Measurements from ENCODE around the gene BFSP2.
"Not testable (repeated sequence)": the region's sequence is repeated elsewhere in the genome, so short reads cannot be mapped to it uniquely, and the experiment has no call there.

BFSP2 gene

GRCh38 chr3:133457025-133457424 is 57.2 kb downstream of the BFSP2 start:
- DNase-seq (ENCODE audit: low read depth): no peak

DNA sequence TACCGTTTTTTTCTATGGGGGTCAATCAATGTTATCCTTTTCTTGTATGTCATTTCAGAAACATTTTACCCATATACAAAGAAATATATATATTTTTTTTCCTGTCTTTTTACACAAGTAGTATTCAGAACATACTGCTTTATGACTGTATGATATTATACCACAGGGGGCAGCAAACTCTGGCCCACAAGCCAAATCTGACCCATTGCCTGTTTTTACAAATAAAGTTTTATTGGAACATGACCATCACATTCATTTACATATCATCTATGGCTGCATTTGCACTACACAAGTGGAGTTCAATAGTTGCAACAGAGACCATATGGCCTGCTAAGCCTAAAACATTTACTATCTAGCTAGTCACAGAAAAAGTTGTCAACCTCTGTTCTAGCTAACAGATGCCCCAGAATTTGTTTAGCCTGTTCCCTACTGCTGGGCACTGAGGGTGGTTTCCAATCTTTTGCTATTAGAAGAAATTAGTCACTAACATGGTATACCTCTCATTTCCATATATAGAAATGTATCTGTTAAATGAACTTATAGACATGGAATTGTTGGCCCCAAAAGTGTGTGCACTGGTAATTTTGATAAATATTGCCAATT is 57.7 kb downstream of the BFSP2 start:
- DNase-seq (ENCODE audit: low read depth): no peak

DNA sequence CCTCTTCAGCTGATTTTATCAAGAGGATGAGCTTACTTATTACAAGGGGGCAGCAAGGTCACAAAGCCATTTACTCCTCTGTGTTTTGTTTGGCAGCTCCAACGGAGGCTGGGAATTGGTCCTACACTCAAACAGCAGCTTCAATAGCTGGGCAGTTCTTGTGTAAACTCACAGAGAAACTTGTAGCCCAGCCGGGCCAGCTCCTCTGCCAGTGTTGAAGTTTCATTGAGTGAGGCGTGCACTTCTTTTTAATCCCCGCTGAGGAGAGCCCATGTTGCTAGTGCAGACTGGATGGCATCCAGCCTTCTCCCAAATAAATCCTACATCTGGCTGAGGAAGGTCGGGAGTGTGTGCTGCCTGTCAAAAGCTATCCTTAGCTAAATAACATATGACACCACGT is 59.5 kb downstream of the BFSP2 start:
- DNase-seq (ENCODE audit: low read depth): no peak

DNA sequence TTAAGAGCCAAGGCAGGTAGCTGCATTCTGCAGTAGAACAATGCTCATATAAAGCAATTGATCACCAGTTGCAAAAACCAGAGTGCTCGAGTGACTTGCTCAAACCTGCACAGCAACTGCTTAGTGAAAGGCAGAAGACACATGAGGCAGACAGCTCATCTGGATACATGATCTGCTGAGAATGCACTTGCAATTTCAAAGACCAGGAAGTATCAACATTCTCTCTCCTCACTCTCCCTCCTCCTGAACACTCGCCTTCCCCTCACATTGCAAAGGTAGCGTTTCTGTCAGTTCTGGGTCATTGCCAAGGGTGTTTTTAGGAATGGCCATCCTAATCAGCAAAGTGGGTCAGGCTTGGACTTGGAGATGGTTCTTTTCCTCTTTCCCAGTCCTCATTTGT is 61.0 kb downstream of the BFSP2 start:
- DNase-seq (ENCODE audit: low read depth): no peak

GRCh38 chr3:133461291-133461690 is 61.4 kb downstream of the BFSP2 start:
- DNase-seq (ENCODE audit: low read depth): no peak

- DNase-seq (ENCODE audit: low read depth): no peak
Observed at GRCh38 chr3:133463347-133463860, 63.5 kb downstream of the BFSP2 start.

GRCh38 chr3:133464573-133464972 is 64.7 kb downstream of the BFSP2 start:
- DNase-seq (ENCODE audit: low read depth): no peak

DNA sequence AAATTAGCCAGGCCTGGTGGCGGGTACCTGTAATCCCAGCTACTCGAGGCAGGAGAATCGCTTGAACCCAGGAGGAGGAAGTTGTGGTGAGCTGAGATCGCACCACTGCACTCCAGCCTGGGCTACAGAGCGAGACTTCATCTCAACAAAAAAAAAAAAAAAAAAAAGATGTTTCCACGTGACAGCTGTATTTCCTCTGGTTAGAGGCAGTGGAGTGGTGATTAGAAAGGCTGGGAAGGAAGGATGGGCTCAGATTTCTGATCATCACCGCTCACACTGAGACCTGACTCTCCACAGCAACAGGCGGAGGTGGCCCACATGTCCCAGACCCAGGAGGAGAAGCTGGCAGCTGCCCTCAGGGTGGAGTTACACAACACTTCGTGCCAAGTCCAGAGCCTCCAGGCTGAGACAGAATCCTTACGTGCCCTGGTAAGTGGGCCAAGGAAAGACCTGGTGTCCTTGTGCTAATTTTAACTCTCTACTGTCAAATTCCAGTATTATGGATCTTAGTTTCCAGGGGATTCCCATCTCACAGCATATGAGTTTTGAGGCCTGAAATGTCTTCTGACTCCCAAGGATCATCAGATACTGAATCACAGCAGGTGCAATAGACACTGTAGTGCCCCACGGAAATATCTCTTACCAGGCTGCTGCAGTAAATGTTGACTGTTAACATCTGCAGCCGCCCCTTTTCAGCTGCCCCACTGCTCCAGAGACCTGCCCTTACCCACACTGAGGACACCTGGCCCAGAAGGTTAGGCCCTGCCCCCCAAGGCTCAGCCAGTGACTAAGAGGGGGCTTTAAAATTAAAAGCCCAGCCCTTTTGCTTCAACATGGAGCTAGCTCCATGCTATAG is 66.9 kb downstream of the BFSP2 start:
- no peak for DNase-seq (ENCODE audit: low read depth)

GRCh38 chr3:133467780-133468179 is 67.9 kb downstream of the BFSP2 start:
- no peak for DNase-seq (ENCODE audit: low read depth)

- no peak for DNase-seq (ENCODE audit: low read depth)
Observed at GRCh38 chr3:133468251-133468721, 68.4 kb downstream of the BFSP2 start.

GRCh38 chr3:133469140-133469731 is 69.4 kb downstream of the BFSP2 start:
- DNase-seq (ENCODE audit: low read depth): no peak

DNA sequence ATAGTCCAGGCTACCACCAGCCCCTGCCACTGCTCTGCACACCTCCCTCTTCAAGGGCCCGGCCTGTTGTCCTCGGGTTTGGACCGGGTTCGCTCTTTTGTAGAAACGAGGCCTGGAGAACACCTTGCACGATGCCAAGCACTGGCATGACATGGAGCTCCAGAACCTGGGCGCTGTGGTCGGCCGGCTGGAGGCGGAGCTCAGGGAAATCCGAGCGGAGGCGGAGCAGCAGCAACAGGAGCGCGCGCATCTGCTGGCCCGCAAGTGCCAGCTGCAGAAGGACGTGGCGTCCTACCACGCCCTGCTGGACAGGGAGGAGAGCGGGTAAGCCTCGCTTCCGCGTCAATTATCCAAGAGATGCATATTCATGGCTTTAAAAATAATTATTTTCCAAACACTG is 72.4 kb downstream of the BFSP2 start:
- DNase-seq (ENCODE audit: low read depth): no peak

GRCh38 chr3:133472889-133473288 is 73.0 kb downstream of the BFSP2 start:
- DNase-seq (ENCODE audit: low read depth): no peak

DNA sequence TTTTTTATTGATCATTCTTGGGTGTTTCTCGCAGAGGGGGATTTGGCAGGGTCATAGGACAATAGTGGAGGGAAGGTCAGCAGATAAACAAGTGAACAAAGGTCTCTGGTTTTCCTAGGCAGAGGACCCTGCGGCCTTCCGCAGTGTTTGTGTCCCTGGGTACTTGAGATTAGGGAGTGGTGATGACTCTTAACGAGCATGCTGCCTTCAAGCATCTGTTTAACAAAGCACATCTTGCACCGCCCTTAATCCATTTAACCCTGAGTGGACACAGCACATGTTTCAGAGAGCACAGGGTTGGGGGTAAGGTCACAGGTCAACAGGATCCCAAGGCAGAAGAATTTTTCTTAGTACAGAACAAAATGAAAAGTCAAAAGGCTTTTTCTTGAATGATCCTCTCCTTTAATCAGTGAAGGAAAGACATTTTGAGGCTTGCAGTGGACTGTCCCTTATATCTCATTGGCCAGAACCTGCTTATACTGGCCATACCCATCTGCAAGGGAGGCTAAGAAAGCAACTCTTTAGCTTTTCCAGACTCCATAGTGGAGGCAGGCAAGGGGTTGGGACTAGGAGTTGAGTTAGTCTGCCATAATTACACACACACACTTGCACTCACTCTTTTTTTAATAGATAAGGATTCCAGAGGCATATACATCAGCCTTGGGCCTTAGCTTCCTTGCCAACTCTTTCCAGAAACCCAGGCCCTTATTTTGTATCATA is 73.8 kb downstream of the BFSP2 start:
- DNase-seq (ENCODE audit: low read depth): not testable (repeated sequence)

DNA sequence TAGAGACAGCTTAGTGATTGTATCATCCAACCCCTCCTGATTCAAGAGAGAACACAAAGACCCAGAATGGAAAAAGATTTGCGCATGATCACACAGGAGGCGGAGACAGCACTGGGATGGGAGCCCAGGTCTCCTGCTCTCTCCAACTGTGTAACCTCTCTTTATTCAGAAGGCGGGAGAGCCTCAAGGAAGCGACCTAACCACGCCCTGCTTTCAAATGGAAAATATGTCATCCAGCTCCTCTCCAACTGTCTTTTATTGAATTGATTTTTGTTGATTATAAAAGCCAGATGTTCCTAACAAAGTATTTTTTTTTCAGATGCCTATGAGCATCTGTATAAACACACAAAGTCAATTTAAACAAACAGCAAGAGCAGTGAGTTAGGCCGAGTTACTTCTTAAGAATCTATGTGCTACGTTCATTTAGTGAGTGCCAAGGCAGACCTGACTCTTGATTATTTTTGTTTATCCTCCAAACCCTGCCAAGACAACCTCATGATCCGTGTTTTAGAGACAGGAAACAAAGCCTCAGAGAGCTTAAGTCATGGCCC is 74.5 kb downstream of the BFSP2 start:
- DNase-seq (ENCODE audit: low read depth): no peak

- no peak for DNase-seq (ENCODE audit: low read depth)
Observed at GRCh38 chr3:133474817-133475216, 75.0 kb downstream of the BFSP2 start.

DNA sequence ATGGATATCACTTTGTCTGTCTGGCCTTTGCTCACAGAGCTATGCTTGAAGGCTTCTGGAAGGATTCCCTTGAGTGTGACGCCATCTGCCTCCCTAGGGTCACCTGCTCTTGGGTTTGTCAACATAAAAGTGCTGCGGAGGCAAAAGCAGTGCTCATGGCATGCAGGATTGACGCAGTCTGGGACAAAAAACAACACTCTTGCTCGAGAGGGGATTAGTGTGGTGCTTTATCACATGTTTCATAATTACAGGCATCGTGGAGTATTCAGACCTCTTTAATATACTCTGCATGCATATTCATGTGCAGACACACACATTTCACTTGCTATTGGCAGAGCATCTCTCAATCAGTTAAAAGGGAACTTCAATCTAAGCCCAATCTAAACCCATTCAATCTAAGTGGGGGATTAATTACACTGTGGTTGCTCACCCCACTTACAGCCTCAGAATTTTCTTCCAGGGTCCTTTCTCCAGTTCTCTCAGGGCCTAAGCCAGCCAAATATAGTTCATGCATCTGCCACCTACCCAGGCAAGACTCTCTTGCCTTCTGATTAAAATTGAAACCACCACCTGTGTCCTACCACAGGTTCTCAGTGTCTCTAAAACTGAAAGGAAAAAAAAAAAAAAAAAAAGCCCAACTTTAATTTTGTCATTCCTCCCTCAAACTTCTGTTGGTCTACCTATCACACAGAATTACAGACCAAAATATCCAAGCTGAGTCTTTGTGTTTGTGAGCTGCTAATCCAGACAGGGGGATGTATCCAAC is 75.6 kb downstream of the BFSP2 start:
- DNase-seq (ENCODE audit: low read depth): no peak

GRCh38 chr3:133476971-133477375 is 77.1 kb downstream of the BFSP2 start:
- DNase-seq (ENCODE audit: low read depth): no peak

DNA sequence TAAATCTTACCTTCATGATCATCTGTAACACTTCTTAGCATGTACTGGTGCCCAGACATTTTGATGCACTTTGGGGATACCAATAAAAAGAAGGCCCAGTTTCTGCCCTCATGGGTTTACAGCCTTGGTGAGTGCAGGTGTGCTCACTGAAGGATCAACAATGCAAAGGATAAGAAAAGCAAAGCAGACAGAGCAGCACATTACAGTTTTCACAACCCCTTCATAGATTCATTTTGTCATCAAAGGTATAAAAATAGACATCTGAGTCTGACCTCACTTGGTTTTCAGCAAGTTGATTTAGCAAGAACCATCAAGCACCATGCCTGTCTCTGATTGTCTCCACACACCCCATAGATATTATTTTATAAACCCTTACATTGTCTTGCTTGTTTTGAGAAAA is 77.6 kb downstream of the BFSP2 start:
- DNase-seq (ENCODE audit: low read depth): no peak

DNA sequence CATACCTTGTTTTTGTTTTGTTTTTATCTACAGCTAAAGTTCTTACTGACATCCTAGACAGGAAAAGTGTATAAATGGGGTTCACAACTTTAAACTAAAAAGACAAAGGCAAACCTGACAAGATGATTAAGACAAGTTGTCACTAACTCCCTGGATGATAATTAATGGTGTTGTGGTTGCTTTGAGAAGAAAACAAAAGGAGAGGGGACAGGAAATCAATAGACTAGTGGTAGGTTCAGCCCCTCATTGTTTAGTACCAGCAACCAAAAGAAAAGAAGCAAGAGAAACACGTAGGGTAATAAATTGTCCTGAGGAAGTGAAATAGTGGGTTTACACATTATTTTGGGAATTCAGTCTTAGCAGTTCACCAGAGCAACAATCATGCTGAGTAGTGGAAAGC is 78.8 kb downstream of the BFSP2 start:
- DNase-seq (ENCODE audit: low read depth): no peak

GRCh38 chr3:133479401-133479800 is 79.5 kb downstream of the BFSP2 start:
- DNase-seq (ENCODE audit: low read depth): no peak

Data from HS-27A (cell line).